ENCODE data around the gene CFAP74. TPM values are rescaled to one million over a fixed set of nuclear protein-coding genes. Genes with fewer than 3 reads are reported as not detected.

The CFAP74 gene
- total RNA-seq, 1 donor from 2014 or later = under 0.01 TPM

DNA sequence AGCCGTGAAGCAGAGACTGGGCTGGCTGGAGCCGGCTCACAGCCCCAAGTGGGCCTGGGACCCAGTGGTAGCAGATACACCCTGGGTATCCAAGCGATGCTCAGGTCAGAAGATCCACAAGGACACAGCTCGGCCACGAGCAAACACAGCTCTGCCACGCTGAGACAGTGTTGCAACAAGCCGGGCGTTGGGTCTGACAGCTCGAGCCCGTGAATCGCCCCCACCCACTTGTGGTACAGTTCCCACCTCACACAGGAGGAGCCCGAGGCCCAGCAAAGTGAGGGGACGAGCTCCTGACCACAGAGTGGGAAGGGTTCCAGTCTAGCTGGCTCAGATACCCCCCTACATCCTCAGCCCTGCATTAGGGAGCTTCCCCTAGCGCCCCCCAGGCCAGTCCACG is 37.7 kb upstream of the CFAP74 start:
- peaks cover 8 to 15% (median 13%) of the 10 kb centered on the region in 3 donors for H3K4me1 ChIP-seq (ENCODE audit: control insufficient read depth in 3 of 3, insufficient read depth in 3 of 3, low read length in 3 of 3)
- no peak overlapping the region for H3K4me3 ChIP-seq (ENCODE audit: low read length in 3 of 3)
- H3K9me3 ChIP-seq (ENCODE audit: control insufficient read depth in 3 of 3, low read length in 3 of 3) = no peaks in the 10 kb centered on the region
- no peak overlapping the region for H3K27ac ChIP-seq (ENCODE audit: low read depth, low read length)
- H3K27me3 ChIP-seq (ENCODE audit: control insufficient read depth in 3 of 3, insufficient read depth in 3 of 3, low read length in 3 of 3) = peaks cover 27 to 48% (median 41%) of the 10 kb centered on the region in 3 donors
- H3K36me3 ChIP-seq (ENCODE audit: control insufficient read depth in 3 of 3, insufficient read depth in 3 of 3, low read length in 3 of 3) = no peaks in the 10 kb centered on the region
- no peak overlapping the region for H3K9ac ChIP-seq (ENCODE audit: low read depth in 1 of 3, low read length in 3 of 3)

DNA sequence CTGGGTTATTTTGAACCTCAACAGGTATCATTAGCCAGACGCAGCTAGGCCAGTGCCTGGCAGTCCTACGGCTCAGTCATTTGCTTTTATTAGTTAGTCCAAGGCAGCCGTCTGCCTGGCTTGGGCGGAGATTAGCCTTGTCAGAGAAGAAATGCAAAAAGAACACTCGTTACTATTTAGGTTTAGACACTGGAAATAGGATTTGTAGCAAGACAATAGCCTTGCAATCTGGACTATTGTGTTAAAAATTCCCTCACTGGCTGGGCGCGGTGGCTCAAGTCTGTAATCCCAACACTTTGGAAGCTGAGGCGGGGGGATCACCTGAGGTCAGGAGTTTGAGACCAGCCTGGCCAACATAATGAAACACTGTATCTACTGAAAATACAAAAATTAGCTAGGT is 35.7 kb upstream of the CFAP74 start:
- Histone ChIP-seq H3K27me3 (ENCODE audit: control insufficient read depth in 3 of 3, insufficient read depth in 3 of 3, low read length in 3 of 3) (peaks cover 18 to 41% (median 37%) of the 10 kb centered on the region in 3 donors), H3K36me3 (ENCODE audit: control insufficient read depth in 3 of 3, insufficient read depth in 3 of 3, low read length in 3 of 3) (no peaks in the 10 kb centered on the region), H3K4me1 (ENCODE audit: control insufficient read depth in 3 of 3, insufficient read depth in 3 of 3, low read length in 3 of 3) (no peaks in the 10 kb centered on the region), H3K27ac (ENCODE audit: low read depth, low read length) (no peak overlapping the region), H3K9me3 (ENCODE audit: control insufficient read depth in 3 of 3, low read length in 3 of 3) (no peaks in the 10 kb centered on the region), H3K4me3 (ENCODE audit: low read length in 3 of 3) (no peak overlapping the region), H3K9ac (ENCODE audit: low read depth in 1 of 3, low read length in 3 of 3) (no peak overlapping the region)

DNA sequence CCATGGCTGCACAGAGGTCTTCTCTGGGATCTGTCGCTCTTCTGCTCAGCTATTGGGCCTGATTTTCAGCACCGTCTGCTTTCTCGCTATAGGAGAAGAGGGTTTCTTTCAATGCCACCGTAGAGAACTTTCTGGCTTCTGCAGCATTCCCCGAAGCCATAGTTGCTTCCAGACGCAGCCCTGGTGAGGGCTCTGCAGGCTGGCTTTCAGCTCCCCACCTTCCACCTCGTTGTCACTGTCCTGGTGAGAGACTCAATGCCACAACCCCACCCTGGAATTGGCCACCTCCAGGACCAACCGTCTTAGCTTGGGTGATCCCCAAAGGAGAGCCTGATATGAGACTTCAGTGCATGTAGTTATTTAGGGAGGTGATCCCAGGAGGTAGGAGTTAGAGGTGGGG is 34.6 kb upstream of the CFAP74 start:
- Histone ChIP-seq H3K9ac (ENCODE audit: low read depth in 1 of 3, low read length in 3 of 3) (no peak overlapping the region), H3K4me3 (ENCODE audit: low read length in 3 of 3) (no peak overlapping the region), H3K27ac (ENCODE audit: low read depth, low read length) (no peak overlapping the region), H3K36me3 (ENCODE audit: control insufficient read depth in 3 of 3, insufficient read depth in 3 of 3, low read length in 3 of 3) (no peaks in the 10 kb centered on the region), H3K27me3 (ENCODE audit: control insufficient read depth in 3 of 3, insufficient read depth in 3 of 3, low read length in 3 of 3) (peaks cover 10 to 34% (median 32%) of the 10 kb centered on the region in 3 donors), H3K9me3 (ENCODE audit: control insufficient read depth in 3 of 3, low read length in 3 of 3) (no peaks in the 10 kb centered on the region), H3K4me1 (ENCODE audit: control insufficient read depth in 3 of 3, insufficient read depth in 3 of 3, low read length in 3 of 3) (no peaks in the 10 kb centered on the region)

DNA sequence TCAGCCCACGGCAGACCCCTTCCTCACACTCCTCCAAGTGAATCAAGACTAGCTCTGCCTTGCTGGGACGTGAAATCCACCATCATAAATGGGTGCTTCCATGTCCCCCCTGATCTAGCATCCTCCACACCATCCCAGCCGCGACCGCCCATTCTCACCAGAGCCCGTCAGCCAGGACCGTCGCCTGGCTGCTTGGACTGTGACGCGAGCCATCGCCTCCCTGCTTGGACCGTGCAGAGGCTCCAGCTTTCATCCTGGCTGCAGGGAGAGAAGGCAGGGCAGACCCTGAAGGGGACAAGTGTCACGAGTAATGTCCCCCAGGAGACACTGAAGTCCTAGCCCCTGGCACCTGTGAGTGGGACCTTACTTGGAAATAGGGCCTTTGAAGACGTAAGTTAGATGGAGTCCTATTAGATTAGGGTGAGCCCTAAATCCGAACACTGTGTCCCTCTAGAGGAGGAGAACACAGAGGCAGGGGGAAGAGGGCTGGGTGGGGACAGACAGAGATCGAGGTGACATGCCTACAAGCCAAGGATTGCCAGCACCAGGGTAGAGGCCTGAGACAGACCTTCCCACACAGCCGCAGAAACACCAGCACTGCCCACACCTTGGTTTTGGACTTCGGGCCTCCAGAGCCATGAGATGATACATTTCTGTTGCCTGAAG is 33.9 kb upstream of the CFAP74 start:
- Histone ChIP-seq H3K27ac (ENCODE audit: low read depth, low read length) (no peak overlapping the region), H3K36me3 (ENCODE audit: control insufficient read depth in 3 of 3, insufficient read depth in 3 of 3, low read length in 3 of 3) (no peaks in the 10 kb centered on the region), H3K4me1 (ENCODE audit: control insufficient read depth in 3 of 3, insufficient read depth in 3 of 3, low read length in 3 of 3) (no peaks in the 10 kb centered on the region), H3K27me3 (ENCODE audit: control insufficient read depth in 3 of 3, insufficient read depth in 3 of 3, low read length in 3 of 3) (peaks cover 10 to 32% (median 32%) of the 10 kb centered on the region in 3 donors), H3K9me3 (ENCODE audit: control insufficient read depth in 3 of 3, low read length in 3 of 3) (no peaks in the 10 kb centered on the region), H3K9ac (ENCODE audit: low read depth in 1 of 3, low read length in 3 of 3) (no peak overlapping the region), H3K4me3 (ENCODE audit: low read length in 3 of 3) (no peak overlapping the region)

DNA sequence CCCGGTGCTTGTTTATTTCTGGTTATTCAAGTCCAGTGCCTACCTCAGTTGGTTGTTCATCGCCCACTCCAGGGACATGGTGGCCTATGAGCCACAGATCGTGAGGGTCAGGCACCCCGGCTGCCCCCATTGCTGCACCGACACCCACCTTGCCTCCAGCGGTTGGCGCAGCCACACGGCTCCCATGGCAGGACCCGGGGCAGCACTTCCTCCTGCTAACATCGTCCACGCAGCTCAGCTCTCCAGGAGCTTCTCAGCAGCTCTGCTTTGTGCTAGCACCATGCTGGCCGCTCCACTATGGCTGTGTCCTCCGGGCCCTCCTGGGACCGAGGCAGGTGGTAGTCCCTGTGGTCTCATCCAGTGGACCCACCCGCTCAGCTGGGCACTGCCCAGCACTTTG is 32.7 kb upstream of the CFAP74 start:
- Histone ChIP-seq H3K27ac (ENCODE audit: low read depth, low read length) (no peak overlapping the region), H3K36me3 (ENCODE audit: control insufficient read depth in 3 of 3, insufficient read depth in 3 of 3, low read length in 3 of 3) (no peaks in the 10 kb centered on the region), H3K4me3 (ENCODE audit: low read length in 3 of 3) (no peak overlapping the region), H3K4me1 (ENCODE audit: control insufficient read depth in 3 of 3, insufficient read depth in 3 of 3, low read length in 3 of 3) (no peaks in the 10 kb centered on the region), H3K9ac (ENCODE audit: low read depth in 1 of 3, low read length in 3 of 3) (no peak overlapping the region), H3K27me3 (ENCODE audit: control insufficient read depth in 3 of 3, insufficient read depth in 3 of 3, low read length in 3 of 3) (peaks cover 10 to 28% (median 23%) of the 10 kb centered on the region in 3 donors), H3K9me3 (ENCODE audit: control insufficient read depth in 3 of 3, low read length in 3 of 3) (no peaks in the 10 kb centered on the region)

DNA sequence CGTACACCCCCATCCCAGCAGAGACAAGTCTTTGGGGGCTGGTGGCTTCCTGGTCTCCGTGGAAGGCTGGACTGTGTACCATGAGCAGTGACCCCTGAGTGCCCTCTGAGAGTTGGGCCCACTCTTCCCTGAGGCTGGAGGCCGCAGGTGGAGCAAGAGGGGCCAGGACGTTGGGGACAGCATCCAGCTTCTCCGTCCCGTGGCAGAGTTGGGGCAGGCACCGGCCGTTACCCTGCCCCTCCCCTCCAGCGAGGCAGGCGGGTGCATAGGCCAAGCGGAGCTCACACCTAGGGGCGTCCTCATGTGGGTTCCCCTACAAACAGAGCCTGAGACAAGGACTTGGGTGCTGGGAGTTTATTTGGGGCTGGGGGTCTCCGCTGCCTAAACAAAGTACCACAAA is 29.6 kb upstream of the CFAP74 start:
- Histone ChIP-seq H3K27ac (ENCODE audit: low read depth, low read length) (no peak overlapping the region), H3K4me1 (ENCODE audit: control insufficient read depth in 3 of 3, insufficient read depth in 3 of 3, low read length in 3 of 3) (no peaks in the 10 kb centered on the region), H3K4me3 (ENCODE audit: low read length in 3 of 3) (no peak overlapping the region), H3K27me3 (ENCODE audit: control insufficient read depth in 3 of 3, insufficient read depth in 3 of 3, low read length in 3 of 3) (peaks cover 6 to 20% (median 20%) of the 10 kb centered on the region in 3 donors), H3K9me3 (ENCODE audit: control insufficient read depth in 3 of 3, low read length in 3 of 3) (no peaks in the 10 kb centered on the region), H3K36me3 (ENCODE audit: control insufficient read depth in 3 of 3, insufficient read depth in 3 of 3, low read length in 3 of 3) (no peaks in the 10 kb centered on the region), H3K9ac (ENCODE audit: low read depth in 1 of 3, low read length in 3 of 3) (no peak overlapping the region)

DNA sequence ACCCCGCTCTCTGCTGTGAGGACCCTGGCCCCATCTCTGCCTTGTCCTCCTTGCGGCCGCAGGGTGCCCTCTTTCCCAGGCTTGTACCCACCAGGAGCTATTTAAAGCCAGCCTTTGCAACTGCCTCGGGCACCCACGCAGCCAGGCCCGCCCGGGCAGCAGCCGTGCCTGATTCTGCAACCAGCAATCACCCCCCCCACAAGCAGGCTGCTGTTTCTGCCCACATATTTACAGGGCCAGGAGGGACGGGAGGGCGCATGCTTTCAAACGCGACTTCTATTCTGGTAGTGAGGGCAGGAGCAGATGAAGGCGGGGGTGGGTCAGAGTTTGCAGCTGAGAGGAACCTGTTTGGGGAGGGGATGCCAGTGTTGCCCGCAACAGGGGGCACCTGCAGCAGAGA is 29.2 kb upstream of the CFAP74 start:
- peak overlapping the region in 1 of 3 donors; percentile 8 for H3K9ac ChIP-seq (ENCODE audit: low read depth in 1 of 3, low read length in 3 of 3)
- no peak overlapping the region for H3K27ac ChIP-seq (ENCODE audit: low read depth, low read length)
- no peaks in the 10 kb centered on the region for H3K4me1 ChIP-seq (ENCODE audit: control insufficient read depth in 3 of 3, insufficient read depth in 3 of 3, low read length in 3 of 3)
- H3K4me3 ChIP-seq (ENCODE audit: low read length in 3 of 3) = no peak overlapping the region
- H3K27me3 ChIP-seq (ENCODE audit: control insufficient read depth in 3 of 3, insufficient read depth in 3 of 3, low read length in 3 of 3) = peaks cover 6 to 20% (median 20%) of the 10 kb centered on the region in 3 donors
- no peaks in the 10 kb centered on the region for H3K36me3 ChIP-seq (ENCODE audit: control insufficient read depth in 3 of 3, insufficient read depth in 3 of 3, low read length in 3 of 3)
- no peaks in the 10 kb centered on the region for H3K9me3 ChIP-seq (ENCODE audit: control insufficient read depth in 3 of 3, low read length in 3 of 3)

DNA sequence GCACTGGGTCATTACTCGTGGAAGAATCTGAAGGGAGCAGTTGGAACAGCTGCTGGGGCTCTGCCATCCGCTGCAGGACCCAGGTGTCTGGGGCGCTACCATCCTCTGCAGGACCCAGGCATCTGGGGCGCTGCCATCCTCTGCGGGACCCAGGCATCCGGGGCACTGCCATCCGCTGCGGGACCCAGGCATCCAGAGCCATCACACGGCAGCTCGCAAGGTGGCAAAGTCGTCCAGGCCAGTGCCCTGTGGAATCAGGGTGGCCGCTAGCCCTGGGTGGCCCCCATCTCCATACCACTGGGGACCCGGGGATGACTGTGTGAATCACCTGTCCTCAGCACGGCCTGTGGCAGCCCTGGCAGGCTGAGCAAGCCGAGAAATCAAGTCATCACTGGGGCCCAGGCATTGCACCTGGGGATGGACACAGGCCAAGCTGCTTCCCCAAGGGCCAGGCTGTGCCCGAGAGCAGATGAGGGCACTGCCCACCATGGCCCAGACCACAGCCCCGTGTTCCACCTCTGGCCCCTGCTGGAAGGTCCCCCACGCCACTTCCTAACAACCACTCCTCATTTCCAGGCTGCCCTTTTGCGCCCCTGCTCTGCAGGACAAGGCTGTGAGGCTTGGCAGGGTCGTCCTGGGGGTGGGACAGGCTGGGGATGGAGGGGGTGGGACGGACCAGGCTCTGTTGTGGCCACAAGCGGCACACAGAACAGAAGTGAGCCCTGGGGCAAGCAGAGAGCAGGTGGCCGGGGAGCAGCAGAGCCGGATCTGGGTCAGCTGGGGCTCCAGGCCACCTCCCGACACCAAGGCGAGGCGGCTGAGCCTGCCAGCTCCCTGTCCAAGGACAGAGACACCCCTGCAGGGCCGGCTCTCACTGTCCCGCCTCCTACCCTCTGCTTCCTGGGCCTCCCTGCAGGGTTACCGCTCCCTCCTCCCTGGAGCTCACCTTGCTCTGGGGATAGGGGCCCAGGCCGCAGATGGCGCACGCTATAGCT is 28.3 kb upstream of the CFAP74 start:
- no peak overlapping the region for H3K4me3 ChIP-seq (ENCODE audit: low read length in 3 of 3)
- no peak overlapping the region for H3K9ac ChIP-seq (ENCODE audit: low read depth in 1 of 3, low read length in 3 of 3)
- H3K27ac ChIP-seq (ENCODE audit: low read depth, low read length) = no peak overlapping the region
- H3K4me1 ChIP-seq (ENCODE audit: control insufficient read depth in 3 of 3, insufficient read depth in 3 of 3, low read length in 3 of 3) = no peaks in the 10 kb centered on the region
- peaks cover 6 to 20% (median 15%) of the 10 kb centered on the region in 3 donors for H3K27me3 ChIP-seq (ENCODE audit: control insufficient read depth in 3 of 3, insufficient read depth in 3 of 3, low read length in 3 of 3)
- H3K9me3 ChIP-seq (ENCODE audit: control insufficient read depth in 3 of 3, low read length in 3 of 3) = no peaks in the 10 kb centered on the region
- H3K36me3 ChIP-seq (ENCODE audit: control insufficient read depth in 3 of 3, insufficient read depth in 3 of 3, low read length in 3 of 3) = no peaks in the 10 kb centered on the region

DNA sequence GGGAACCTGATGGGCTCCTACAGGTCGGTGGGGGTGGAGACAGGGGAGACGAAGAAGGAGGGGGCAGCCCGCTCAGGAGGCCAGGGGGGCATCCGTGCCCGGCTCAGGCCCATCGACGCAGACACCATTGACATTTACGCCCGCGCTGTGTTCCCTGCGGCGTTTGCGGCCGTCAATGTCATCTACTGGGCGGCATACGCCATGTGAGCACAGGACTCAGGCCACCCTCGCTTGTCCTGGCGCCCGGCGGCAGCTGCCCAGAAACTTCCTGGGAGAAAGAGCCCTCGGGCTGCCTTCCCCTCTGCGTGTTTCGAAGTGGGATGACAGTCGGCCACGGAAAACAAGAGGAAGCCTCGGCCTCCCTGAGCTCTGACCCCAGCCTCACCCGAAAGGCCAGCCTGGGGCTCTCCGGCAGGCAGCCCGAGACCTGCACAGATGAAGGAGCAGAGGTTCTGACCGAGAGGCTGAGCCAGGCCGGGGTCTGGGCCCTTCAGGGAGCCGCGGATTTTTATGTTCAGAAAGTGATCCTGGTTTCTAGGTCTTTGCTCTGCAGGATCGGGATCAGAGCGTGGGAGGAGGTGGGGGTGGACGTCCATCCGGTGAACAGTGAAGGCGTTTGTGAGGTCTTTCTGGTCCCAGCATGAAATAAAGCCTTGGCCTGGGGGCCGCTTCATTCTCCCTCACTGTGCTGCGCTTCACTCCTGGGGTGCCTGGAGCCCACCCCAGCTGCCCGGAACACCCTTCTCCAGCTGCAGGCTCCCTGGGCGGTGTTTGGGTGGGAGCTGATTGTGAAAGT is 26.7 kb upstream of the CFAP74 start:
- no peak overlapping the region for H3K4me3 ChIP-seq (ENCODE audit: low read length in 3 of 3)
- H3K27me3 ChIP-seq (ENCODE audit: control insufficient read depth in 3 of 3, insufficient read depth in 3 of 3, low read length in 3 of 3) = peaks cover 0 to 19% (median 7%) of the 10 kb centered on the region in 3 donors
- no peaks in the 10 kb centered on the region for H3K36me3 ChIP-seq (ENCODE audit: control insufficient read depth in 3 of 3, insufficient read depth in 3 of 3, low read length in 3 of 3)
- no peak overlapping the region for H3K27ac ChIP-seq (ENCODE audit: low read depth, low read length)
- peaks cover 9% of the 10 kb centered on the region in 3 donors for H3K4me1 ChIP-seq (ENCODE audit: control insufficient read depth in 3 of 3, insufficient read depth in 3 of 3, low read length in 3 of 3)
- H3K9me3 ChIP-seq (ENCODE audit: control insufficient read depth in 3 of 3, low read length in 3 of 3) = no peaks in the 10 kb centered on the region
- H3K9ac ChIP-seq (ENCODE audit: low read depth in 1 of 3, low read length in 3 of 3) = no peak overlapping the region
